LNCaP clone FGC (cell line): Measurements from ENCODE around the gene CEBPE.

Experiments
- DNase-seq: peaks from one replicate; pipeline ENCODE4 v3.0.0-alpha.2; 2011; ENCODE audit warnings: low read depth
- H3K4me3 ChIP-seq: 2 replicates; pipeline ENCODE4 v1.5.1; 2011; ENCODE audit warnings: mild to moderate bottlenecking, low read depth, low read length, control low read depth
- CTCF ChIP-seq: IDR thresholded peaks from 2 replicates; pipeline ENCODE4 v1.5.1; 2012; ENCODE audit warnings: mild to moderate bottlenecking; ENCODE audit not compliant: control insufficient read depth, insufficient read depth; ENCODE audit errors: extremely low read depth

Gene CEBPE

GRCh38 chr14:23118506-23119362, at the start of gene CEBPE:
Gene CEBPE (minus strand): TSS chr14:23119255. CDS start chr14:23119091, 164 bp downstream.
- no peak for TF ChIP-seq CTCF
- no peak for DNase-seq
- H3K4me3 ChIP-seq, result no peak within 1 kb of the TSS

DNA sequence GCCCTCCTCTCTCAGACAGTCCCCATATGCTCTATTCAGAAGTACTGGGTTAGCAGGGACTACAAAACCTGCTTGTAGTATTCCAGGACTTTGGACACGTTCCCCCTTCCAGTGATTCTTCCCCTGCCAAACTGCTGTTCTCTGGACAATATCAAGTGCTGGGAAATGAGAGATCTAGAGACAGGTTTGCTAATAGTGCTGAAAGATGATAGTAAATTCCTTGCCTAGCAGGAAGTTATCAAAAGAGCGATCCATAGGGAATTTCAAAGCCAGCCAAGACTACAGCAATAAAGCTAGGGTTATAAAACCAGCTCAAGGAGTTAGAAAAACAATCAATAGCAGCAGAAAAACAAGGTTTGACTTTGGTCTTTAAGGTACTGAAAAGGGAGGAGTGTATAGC, 49.2 kb upstream of the CEBPE start:
- no peak overlapping the region for H3K4me3 ChIP-seq
- no peak for TF ChIP-seq CTCF

GRCh38 chr14:23167116-23167847, 48.2 kb upstream of the CEBPE start:
- TF ChIP-seq CTCF, result no peak
- no peak overlapping the region for H3K4me3 ChIP-seq
- no peak for DNase-seq

More for the DNA sequence above, 49.2 kb upstream of the CEBPE start:
- peak; percentile 65 for DNase-seq

GRCh38 chr14:23164949-23165348, 45.9 kb upstream of the CEBPE start:
- TF ChIP-seq CTCF, result no peak
- DNase-seq, result no peak
- H3K4me3 ChIP-seq, result no peak overlapping the region

- no peak overlapping the region for H3K4me3 ChIP-seq
- peak; percentile 85 for DNase-seq
- no peak for TF ChIP-seq CTCF
These were observed 45.2 kb upstream of the CEBPE start for GRCh38 chr14:23164250-23164649.

GRCh38 chr14:23163830-23164229, 44.8 kb upstream of the CEBPE start:
- H3K4me3 ChIP-seq, result no peak overlapping the region
- no peak for DNase-seq
- TF ChIP-seq CTCF, result no peak
